ENCODE data around the gene ERMP1. TPM values are rescaled to one million over a fixed set of nuclear protein-coding genes. Genes with fewer than 3 reads are reported as not detected.

Gene ERMP1
- total RNA-seq, 1 donor from 2014 or later, result 7.3 TPM

GRCh38 chr9:5864446-5864845 is 31.5 kb upstream of the ERMP1 start:
- ChIA-PET CTCF (no interaction called here), POLR2A (no interaction called here)
- no peak overlapping the region for H3K27ac Mint-ChIP-seq
- H3K4me1 Mint-ChIP-seq, result no peaks in the 10 kb centered on the region
- H3K4me3 Mint-ChIP-seq, result no peak overlapping the region
- ATAC-seq (ENCODE audit: low read depth) (no peak), DNase-seq (no peak)
- H3K36me3 Mint-ChIP-seq (ENCODE audit: low read depth), result peaks cover 3% of the 10 kb centered on the region
- intact Hi-C loops (cut with micrococcal nuclease), result no loop called here
- TF ChIP-seq CTCF (IDR thresholded peaks at IDR 0.05), result no peak
- H3K27me3 Mint-ChIP-seq, result no peaks in the 10 kb centered on the region
- no peaks in the 10 kb centered on the region for H3K9me3 Mint-ChIP-seq

- intact Hi-C loops (cut with micrococcal nuclease), result no loop called here
- Mint-ChIP-seq H3K9me3 (no peaks in the 10 kb centered on the region), H3K4me3 (no peak overlapping the region), H3K36me3 (ENCODE audit: low read depth) (peaks cover 3% of the 10 kb centered on the region), H3K27ac (no peak overlapping the region), H3K27me3 (no peaks in the 10 kb centered on the region), H3K4me1 (no peaks in the 10 kb centered on the region)
- ATAC-seq (ENCODE audit: low read depth), result no peak
- ChIA-PET POLR2A (no interaction called here), CTCF (interaction anchor here (0.6 kb wide), 1 partner anchor 980 kb away, joined by 3 read pairs; no protein-coding TSS in a partner anchor)
- no peak for TF ChIP-seq CTCF (IDR thresholded peaks at IDR 0.05)
- no peak for DNase-seq
Measured at GRCh38 chr9:5863092-5863746, 30.3 kb upstream of the ERMP1 start.

- no peak overlapping the region for H3K4me3 Mint-ChIP-seq
- no peaks in the 10 kb centered on the region for H3K27me3 Mint-ChIP-seq
Measured at GRCh38 chr9:5858833-5859232, 25.9 kb upstream of the ERMP1 start.

GRCh38 chr9:5857928-5858327 is 25.0 kb upstream of the ERMP1 start:
- intact Hi-C loops (cut with micrococcal nuclease), result no loop called here
- Mint-ChIP-seq H3K4me3 (no peak overlapping the region), H3K27ac (no peak overlapping the region), H3K4me1 (no peaks in the 10 kb centered on the region), H3K9me3 (peaks cover 3% of the 10 kb centered on the region), H3K27me3 (no peaks in the 10 kb centered on the region), H3K36me3 (ENCODE audit: low read depth) (peaks cover 4% of the 10 kb centered on the region)
- no peak for DNase-seq
- TF ChIP-seq CTCF (IDR thresholded peaks at IDR 0.05), result no peak
- no peak for ATAC-seq (ENCODE audit: low read depth)
- POLR2A ChIA-PET, result no interaction called here
- CTCF ChIA-PET, result interaction anchor here (0.5 to 1.1 kb wide), 2 partner anchors 25 to 448 kb away, joined by 3 read pairs; partner anchors contain the start of gene ERMP1

More at GRCh38 chr9:5858833-5859232, 25.9 kb upstream of the ERMP1 start:
- Mint-ChIP-seq H3K27ac (no peak overlapping the region), H3K9me3 (peaks cover 2% of the 10 kb centered on the region), H3K4me1 (no peaks in the 10 kb centered on the region), H3K36me3 (ENCODE audit: low read depth) (peaks cover 4% of the 10 kb centered on the region)
- DNase-seq, result no peak
- ChIA-PET CTCF (interaction anchor here (1.1 kb wide), 1 partner anchor 26 kb away, joined by 3 read pairs; the partner anchor contains the start of gene ERMP1), POLR2A (no interaction called here)
- no peak for ATAC-seq (ENCODE audit: low read depth)
- intact Hi-C loops (cut with micrococcal nuclease), result no loop called here
- TF ChIP-seq CTCF (IDR thresholded peaks at IDR 0.05), result no peak

GRCh38 chr9:5854063-5854790 is 21.3 kb upstream of the ERMP1 start:
- Mint-ChIP-seq H3K27me3 (no peaks in the 10 kb centered on the region), H3K36me3 (ENCODE audit: low read depth) (peaks cover 4% of the 10 kb centered on the region), H3K27ac (no peak overlapping the region), H3K4me3 (no peak overlapping the region), H3K9me3 (peaks cover 3% of the 10 kb centered on the region), H3K4me1 (no peaks in the 10 kb centered on the region)
- no peak for DNase-seq
- ChIA-PET CTCF (no interaction called here), POLR2A (interaction anchor here (0.6 kb wide), 1 partner anchor 225 kb away, joined by 3 read pairs; the partner anchor contains the start of gene RIC1)
- no peak for TF ChIP-seq CTCF (IDR thresholded peaks at IDR 0.05)
- intact Hi-C loops (cut with micrococcal nuclease), result no loop called here
- ATAC-seq (ENCODE audit: low read depth), result no peak
